ENCODE data around the gene PDE4B.

PDE4B gene

GRCh38 chr1:66172272-66172671 lies 379.6 kb downstream of the PDE4B start:
- Histone ChIP-seq H3K9me3 (no peaks in the 10 kb centered on the region), H3K27ac (no peak overlapping the region), H3K27me3 (no peaks in the 10 kb centered on the region), H3K36me3 (no peaks in the 10 kb centered on the region), H3K4me1 (ENCODE audit: control insufficient read depth in 1 of 2, insufficient read depth in 1 of 2, low read depth in 1 of 2, low read length in 1 of 2) (no peaks in the 10 kb centered on the region), H3K4me3 (ENCODE audit: low read depth in 1 of 2, low read length in 1 of 2) (no peak overlapping the region)
- no peak for TF ChIP-seq CTCF (IDR thresholded peaks at IDR 0.05)

GRCh38 chr1:66175098-66175497 lies 382.4 kb downstream of the PDE4B start:
- no peaks in the 10 kb centered on the region for H3K36me3 ChIP-seq
- H3K27ac ChIP-seq = no peak overlapping the region
- H3K4me1 ChIP-seq (ENCODE audit: control insufficient read depth in 1 of 2, insufficient read depth in 1 of 2, low read depth in 1 of 2, low read length in 1 of 2) = no peaks in the 10 kb centered on the region
- H3K9me3 ChIP-seq = no peaks in the 10 kb centered on the region
- no peaks in the 10 kb centered on the region for H3K27me3 ChIP-seq
- no peak overlapping the region for H3K4me3 ChIP-seq (ENCODE audit: low read depth in 1 of 2, low read length in 1 of 2)
- TF ChIP-seq CTCF (IDR thresholded peaks at IDR 0.05) = no peak

DNA sequence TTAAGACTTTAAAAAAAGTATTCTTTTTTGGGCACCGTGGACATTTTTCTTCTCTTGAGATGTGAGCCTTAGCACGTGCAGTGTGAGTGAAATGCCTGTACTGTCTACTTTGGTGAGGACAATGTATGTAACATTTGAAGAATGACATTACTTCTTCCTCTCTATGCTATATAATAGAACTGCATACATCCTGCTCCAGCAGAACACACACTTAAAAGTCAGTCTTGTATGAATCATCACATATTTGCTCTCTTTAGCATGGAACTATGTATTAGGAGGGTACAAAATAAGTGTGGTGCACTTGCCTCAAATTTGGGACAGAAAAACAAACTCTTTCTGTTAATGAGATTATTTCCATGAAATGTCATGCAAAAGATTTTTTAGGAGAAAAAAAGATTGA lies 382.9 kb downstream of the PDE4B start:
- Histone ChIP-seq H3K27me3 (no peaks in the 10 kb centered on the region), H3K4me3 (ENCODE audit: low read depth in 1 of 2, low read length in 1 of 2) (no peak overlapping the region), H3K36me3 (no peaks in the 10 kb centered on the region), H3K4me1 (ENCODE audit: control insufficient read depth in 1 of 2, insufficient read depth in 1 of 2, low read depth in 1 of 2, low read length in 1 of 2) (no peaks in the 10 kb centered on the region), H3K27ac (no peak overlapping the region), H3K9me3 (no peaks in the 10 kb centered on the region)
- no peak for TF ChIP-seq CTCF (IDR thresholded peaks at IDR 0.05)

GRCh38 chr1:66176012-66176715 lies 383.5 kb downstream of the PDE4B start:
- H3K9me3 ChIP-seq = no peaks in the 10 kb centered on the region
- no peak overlapping the region for H3K4me3 ChIP-seq (ENCODE audit: low read depth in 1 of 2, low read length in 1 of 2)
- TF ChIP-seq CTCF (IDR thresholded peaks at IDR 0.05) = no peak
- H3K4me1 ChIP-seq (ENCODE audit: control insufficient read depth in 1 of 2, insufficient read depth in 1 of 2, low read depth in 1 of 2, low read length in 1 of 2) = no peaks in the 10 kb centered on the region
- no peaks in the 10 kb centered on the region for H3K36me3 ChIP-seq
- H3K27ac ChIP-seq = no peak overlapping the region
- no peaks in the 10 kb centered on the region for H3K27me3 ChIP-seq

DNA sequence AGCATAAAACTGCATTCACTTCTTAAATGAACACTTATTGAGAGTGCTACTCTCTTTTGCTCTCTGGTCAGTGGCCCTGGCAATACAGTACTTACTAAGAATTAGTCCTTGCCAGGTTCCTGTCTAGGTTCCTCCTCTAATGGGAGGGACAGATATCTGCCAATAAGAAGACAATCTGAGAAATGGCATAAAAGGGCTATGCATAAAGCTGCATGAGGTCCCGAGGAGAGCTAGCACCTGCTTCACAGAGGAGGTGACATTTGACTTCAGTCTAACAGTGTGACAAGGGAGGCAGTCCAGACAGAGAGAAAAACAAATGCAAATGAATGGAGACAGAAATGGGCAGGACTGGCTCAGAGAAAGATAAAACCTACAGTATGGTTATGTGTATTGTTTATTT lies 384.1 kb downstream of the PDE4B start:
- Histone ChIP-seq H3K9me3 (no peaks in the 10 kb centered on the region), H3K36me3 (no peaks in the 10 kb centered on the region), H3K27ac (no peak overlapping the region), H3K4me3 (ENCODE audit: low read depth in 1 of 2, low read length in 1 of 2) (no peak overlapping the region), H3K27me3 (no peaks in the 10 kb centered on the region), H3K4me1 (ENCODE audit: control insufficient read depth in 1 of 2, insufficient read depth in 1 of 2, low read depth in 1 of 2, low read length in 1 of 2) (no peaks in the 10 kb centered on the region)
- no peak for TF ChIP-seq CTCF (IDR thresholded peaks at IDR 0.05)

Data from neutrophil (primary cell).